Sigmoid colon (tissue), 7 donors: ENCODE data around the gene AIMP2. TPM values are rescaled to one million over a fixed set of nuclear protein-coding genes. Genes with fewer than 3 reads are reported as not detected.

Experiments
- DNase-seq: peaks from one replicate; pipeline ENCODE4 v3.0.0-alpha.2; 2019
- H3K27ac ChIP-seq, 4 donors: fragments of 200-600 bp; sonication (generic); one replicate each; pipeline ENCODE4 v1.5.1; 2016 to 2019; ENCODE audit warnings: mild to moderate bottlenecking in 1 of 4
- H3K27me3 ChIP-seq, 3 donors: fragments of 200-600 bp; sonication (generic); one replicate each; pipeline ENCODE4 v1.5.1; 2019; ENCODE audit warnings: mild to moderate bottlenecking in 1 of 3
- H3K36me3 ChIP-seq, 4 donors: fragments of 200-600 bp; sonication (generic); one replicate each; pipeline ENCODE4 v1.5.1; 2016 to 2019
- H3K4me1 ChIP-seq, 4 donors: fragments of 200-600 bp; sonication (generic); one replicate each; pipeline ENCODE4 v1.5.1; 2017 to 2019
- H3K4me3 ChIP-seq, 4 donors: fragments of 200-600 bp; sonication (generic); one replicate each; pipeline ENCODE4 v1.5.1; 2017 to 2019; ENCODE audit warnings: mild to moderate bottlenecking in 2 of 4, moderate library complexity in 1 of 4
- H3K9me3 ChIP-seq, 4 donors: fragments of 200-600 bp in 3 of 4; sonication (generic) in 3 of 4; one replicate each; pipeline versions ENCODE4 v1.5.1 to v1.6.1; 2013 to 2019
- POLR2A ChIP-seq, 2 donors: fragments of 450-650 bp; IDR thresholded peaks; one replicate each; pipeline ENCODE4 v1.6.1; 2016; ENCODE audit warnings: antibody characterized with exemption in 2 of 2, mild to moderate bottlenecking in 2 of 2, moderate library complexity in 2 of 2
- WGBS, 2 donors: extraction: QIAGEN DNeasy Blood & Tissue Kit; methylation state at CpG; one replicate each; pipeline ENCODE4 v1.1.7; 2013; 5-methylcytosine and 5-hydroxymethylcytosine counted together
- intact Hi-C: fragments of 100-400 bp; cut with DNase I; formaldehyde crosslinking; loops from one replicate; pipeline ENCODE4 v1.15.1; 2023
- polyA plus RNA-seq, 3 donors: library from polyadenylated mRNA; stranded (reverse); fragments of 200-250 nt; gene quantifications; one replicate each; pipeline ENCODE4 v1.2.3, GENCODE V29; 2013
- small RNA-seq, 3 donors: library from RNA; depleted of rRNA; stranded (forward); fragments of <200 nt; gene quantifications; one replicate each; pipeline ENCODE3, GENCODE V24; 2016
- total RNA-seq, 4 donors: library from RNA; depleted of rRNA; stranded (reverse); fragments of >200 nt; gene quantifications; one replicate each; pipeline ENCODE4 v1.1.0, GENCODE V29; 2016
- donor health status: healthy with polysubstance abuse.
- donor health status: Bipolar disorder and iron deficiency.
- donor health status: healthy.

AIMP2 gene
- total and polyA plus RNA-seq, 7 donors: 21.0 to 59.9 (median 28.8) TPM

DNA sequence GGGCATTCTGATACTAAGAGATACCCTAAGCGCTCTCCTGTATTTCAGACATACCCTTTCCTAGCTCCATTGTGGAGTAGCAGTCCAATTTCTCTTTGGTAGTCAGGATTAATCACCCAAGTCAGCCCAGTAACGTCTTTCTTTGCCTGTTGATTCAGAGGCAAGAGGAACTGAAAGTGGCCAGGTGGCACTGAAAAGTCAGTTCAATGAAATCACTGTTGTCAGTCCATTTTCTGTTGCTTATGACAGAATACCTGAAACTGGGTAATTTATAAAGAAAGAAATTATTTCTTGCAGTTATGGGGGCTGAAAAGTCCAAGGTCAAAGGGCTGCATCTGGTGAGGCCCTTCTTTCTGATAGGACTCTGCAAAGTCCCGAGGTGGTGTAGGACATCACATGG, 62.3 kb downstream of the AIMP2 start:
- no peaks in the 10 kb centered on the region for H3K27me3 ChIP-seq
- no peak overlapping the region for H3K27ac ChIP-seq
- no peak for TF ChIP-seq POLR2A (IDR thresholded peaks at IDR 0.05)
- H3K9me3 ChIP-seq: no peaks in the 10 kb centered on the region
- 69 to 75% methylated on average over 3 of the region's 3 CpGs for WGBS, 2 donors
- no peak overlapping the region for H3K4me3 ChIP-seq
- intact Hi-C loops: no loop called here
- H3K4me1 ChIP-seq: no peaks in the 10 kb centered on the region
- no peaks in the 10 kb centered on the region for H3K36me3 ChIP-seq
- DNase-seq: no peak

Small RNA genes lying within 50 kb of the gene (small RNA-seq; reads per million reads assigned to genes)
- gene RF00019 (0 reads per million in 3 donors), gene RNU6-218P (0 reads per million in 3 donors), gene SNORA80D (0 to 2.1 (median 0) reads per million in 3 donors)

Other genes with a start within 250 kb of the AIMP2 start
- gene RNF216, start 227.6 kb upstream of the AIMP2 start, total RNA-seq: 10 to 100 TPM; 32.1 to 47.6 (median 39.9) TPM
- gene RNF216, start 227.6 kb upstream of the AIMP2 start, polyA plus RNA-seq: 10 to 100 TPM in 1 of 3 donors, 1 to 10 TPM in 2; 4.8 to 14.7 (median 6.0) TPM
- gene OCM, start 128.5 kb upstream of the AIMP2 start, total RNA-seq: not detected
- gene OCM, start 128.5 kb upstream of the AIMP2 start, polyA plus RNA-seq: under 1 TPM in 1 of 3 donors, not detected in 2; 0.28 TPM
- gene CCZ1, start 110.5 kb upstream of the AIMP2 start, total RNA-seq: 10 to 100 TPM; 46.8 to 65.8 (median 56.6) TPM
- 100 to 1,000 TPM in 1 of 3 donors, 10 to 100 TPM in 2; 55.1 to 111 (median 66.1) TPM for gene CCZ1, start 110.5 kb upstream of the AIMP2 start, polyA plus RNA-seq
- under 1 TPM in 2 of 4 donors, not detected in 2; 0.16 to 0.36 TPM for gene RSPH10B, start 38.6 kb upstream of the AIMP2 start, total RNA-seq
- gene RSPH10B, start 38.6 kb upstream of the AIMP2 start, polyA plus RNA-seq: under 1 TPM in 1 of 3 donors, not detected in 2; 0.09 TPM
- 1 to 10 TPM; 7.4 to 9.3 (median 7.6) TPM for gene PMS2, start 223 bp upstream of the AIMP2 start, total RNA-seq
- gene PMS2, start 223 bp upstream of the AIMP2 start, polyA plus RNA-seq: 1 to 10 TPM; 3.2 to 6.5 (median 3.6) TPM
- not detected for gene ANKRD61, start 22.1 kb downstream of the AIMP2 start, total RNA-seq
- not detected for gene ANKRD61, start 22.1 kb downstream of the AIMP2 start, polyA plus RNA-seq
- gene EIF2AK1, start 49.9 kb downstream of the AIMP2 start, total RNA-seq: 100 to 1,000 TPM in 3 of 4 donors, 10 to 100 TPM in 1; 37.6 to 181 (median 153) TPM
- 10 to 100 TPM; 51.7 to 92.0 (median 52.9) TPM for gene EIF2AK1, start 49.9 kb downstream of the AIMP2 start, polyA plus RNA-seq
- 10 to 100 TPM in 2 of 4 donors, 1 to 10 TPM in 2; 6.1 to 10.5 (median 9.0) TPM for gene USP42, start 95.7 kb downstream of the AIMP2 start, total RNA-seq
- gene USP42, start 95.7 kb downstream of the AIMP2 start, polyA plus RNA-seq: 1 to 10 TPM; 2.4 to 5.3 (median 3.9) TPM